ENCODE data around the gene ARMC10.
A peak's percentile ranks its signal among the peaks of the same experiment; 100 is the strongest.

The ARMC10 gene

GRCh38 chr7:103130901-103131624, 56.1 kb downstream of the ARMC10 start:
- peak; percentile 2 to 47 for DNase-seq
- no peaks in the 10 kb centered on the region for H3K4me1 ChIP-seq (ENCODE audit: control insufficient read depth in 1 of 2, insufficient read depth in 2 of 2, low read length in 2 of 2)
- WGBS (ENCODE audit: extremely low coverage, insufficient coverage, insufficient read length) = no CpG with 5 or more reads among the region's 9 CpGs

GRCh38 chr7:103132995-103133688, 58.2 kb downstream of the ARMC10 start:
- Histone ChIP-seq H3K36me3 (ENCODE audit: control insufficient read depth in 1 of 2, insufficient read depth in 2 of 2, low read length in 2 of 2) (no peaks in the 10 kb centered on the region), H3K9me3 (ENCODE audit: insufficient read depth, low read depth, low read length) (no peaks in the 10 kb centered on the region), H3K18ac (ENCODE audit: low read length) (no peak overlapping the region), H3K27me3 (ENCODE audit: insufficient read depth, low read length) (no peaks in the 10 kb centered on the region), H3K27ac (ENCODE audit: low read depth, low read length) (no peak overlapping the region), H3K4ac (ENCODE audit: low read depth, low read length) (no peak overlapping the region), H3K23ac (ENCODE audit: low read length) (no peak overlapping the region), H3K79me1 (ENCODE audit: low read length) (no peaks in the 10 kb centered on the region), H3K4me2 (ENCODE audit: low read length) (no peak overlapping the region), H4K91ac (ENCODE audit: low read depth, low read length) (no peak overlapping the region), H3K4me3 (ENCODE audit: low read depth, low read length) (no peak overlapping the region), H2AFZ (ENCODE audit: insufficient read depth, low read length, poor library complexity) (no peak overlapping the region), H3K9ac (ENCODE audit: low read length) (no peak overlapping the region), H3K14ac (ENCODE audit: low read length) (no peak overlapping the region), H3K4me1 (ENCODE audit: control insufficient read depth in 1 of 2, insufficient read depth in 2 of 2, low read length in 2 of 2) (no peaks in the 10 kb centered on the region), H3K79me2 (ENCODE audit: control insufficient read depth, insufficient read depth, low read length, poor library complexity) (no peaks in the 10 kb centered on the region), H2BK120ac (ENCODE audit: insufficient read depth, low read length, poor library complexity) (no peak overlapping the region), H4K12ac (ENCODE audit: low read depth, low read length) (no peak overlapping the region), H2BK5ac (ENCODE audit: low read depth, low read length, poor library complexity) (no peak overlapping the region), H2AK5ac (ENCODE audit: low read length) (no peak overlapping the region), H4K8ac (ENCODE audit: low read depth, low read length) (no peak overlapping the region), H2BK12ac (ENCODE audit: low read length) (no peak overlapping the region)
- WGBS (ENCODE audit: extremely low coverage, insufficient coverage, insufficient read length) = no CpG with 5 or more reads among the region's 9 CpGs
- no peak for DNase-seq

More at GRCh38 chr7:103130901-103131624, 56.1 kb downstream of the ARMC10 start:
- Histone ChIP-seq H3K79me2 (ENCODE audit: control insufficient read depth, insufficient read depth, low read length, poor library complexity) (no peaks in the 10 kb centered on the region), H4K12ac (ENCODE audit: low read depth, low read length) (no peak overlapping the region), H3K27ac (ENCODE audit: low read depth, low read length) (no peak overlapping the region), H3K9me3 (ENCODE audit: insufficient read depth, low read depth, low read length) (no peaks in the 10 kb centered on the region), H3K4me3 (ENCODE audit: low read depth, low read length) (no peak overlapping the region), H3K23ac (ENCODE audit: low read length) (no peak overlapping the region), H3K18ac (ENCODE audit: low read length) (no peak overlapping the region), H3K9ac (ENCODE audit: low read length) (no peak overlapping the region), H3K79me1 (ENCODE audit: low read length) (no peaks in the 10 kb centered on the region), H3K27me3 (ENCODE audit: insufficient read depth, low read length) (no peaks in the 10 kb centered on the region), H3K4ac (ENCODE audit: low read depth, low read length) (no peak overlapping the region), H3K4me2 (ENCODE audit: low read length) (no peak overlapping the region), H4K91ac (ENCODE audit: low read depth, low read length) (no peak overlapping the region), H3K36me3 (ENCODE audit: control insufficient read depth in 1 of 2, insufficient read depth in 2 of 2, low read length in 2 of 2) (no peaks in the 10 kb centered on the region), H2AFZ (ENCODE audit: insufficient read depth, low read length, poor library complexity) (no peak overlapping the region), H3K14ac (ENCODE audit: low read length) (no peak overlapping the region), H2AK5ac (ENCODE audit: low read length) (no peak overlapping the region), H2BK5ac (ENCODE audit: low read depth, low read length, poor library complexity) (no peak overlapping the region), H2BK120ac (ENCODE audit: insufficient read depth, low read length, poor library complexity) (no peak overlapping the region), H2BK12ac (ENCODE audit: low read length) (no peak overlapping the region), H4K8ac (ENCODE audit: low read depth, low read length) (no peak overlapping the region)

GRCh38 chr7:103134836-103135554, 60.1 kb downstream of the ARMC10 start:
- H3K9ac ChIP-seq (ENCODE audit: low read length) = no peak overlapping the region
- H3K18ac ChIP-seq (ENCODE audit: low read length) = no peak overlapping the region
- no peak overlapping the region for H3K14ac ChIP-seq (ENCODE audit: low read length)
- H3K9me3 ChIP-seq (ENCODE audit: insufficient read depth, low read depth, low read length) = no peaks in the 10 kb centered on the region
- no peak overlapping the region for H4K8ac ChIP-seq (ENCODE audit: low read depth, low read length)
- H3K27ac ChIP-seq (ENCODE audit: low read depth, low read length) = no peak overlapping the region
- H3K79me1 ChIP-seq (ENCODE audit: low read length) = no peaks in the 10 kb centered on the region
- no peak overlapping the region for H2BK120ac ChIP-seq (ENCODE audit: insufficient read depth, low read length, poor library complexity)
- H3K79me2 ChIP-seq (ENCODE audit: control insufficient read depth, insufficient read depth, low read length, poor library complexity) = no peaks in the 10 kb centered on the region
- WGBS (ENCODE audit: extremely low coverage, insufficient coverage, insufficient read length) = no CpG with 5 or more reads among the region's 3 CpGs
- no peak overlapping the region for H2AFZ ChIP-seq (ENCODE audit: insufficient read depth, low read length, poor library complexity)
- H4K12ac ChIP-seq (ENCODE audit: low read depth, low read length) = no peak overlapping the region
- no peak overlapping the region for H2AK5ac ChIP-seq (ENCODE audit: low read length)
- H4K91ac ChIP-seq (ENCODE audit: low read depth, low read length) = no peak overlapping the region
- H3K27me3 ChIP-seq (ENCODE audit: insufficient read depth, low read length) = no peaks in the 10 kb centered on the region
- H2BK5ac ChIP-seq (ENCODE audit: low read depth, low read length, poor library complexity) = no peak overlapping the region
- no peaks in the 10 kb centered on the region for H3K4me1 ChIP-seq (ENCODE audit: control insufficient read depth in 1 of 2, insufficient read depth in 2 of 2, low read length in 2 of 2)
- peak in 1 of 2 donors; percentile 15 for DNase-seq
- no peak overlapping the region for H3K23ac ChIP-seq (ENCODE audit: low read length)
- H3K4me2 ChIP-seq (ENCODE audit: low read length) = no peak overlapping the region
- no peak overlapping the region for H2BK12ac ChIP-seq (ENCODE audit: low read length)
- no peak overlapping the region for H3K4me3 ChIP-seq (ENCODE audit: low read depth, low read length)
- no peaks in the 10 kb centered on the region for H3K36me3 ChIP-seq (ENCODE audit: control insufficient read depth in 1 of 2, insufficient read depth in 2 of 2, low read length in 2 of 2)
- H3K4ac ChIP-seq (ENCODE audit: low read depth, low read length) = no peak overlapping the region

- Histone ChIP-seq H4K12ac (ENCODE audit: low read depth, low read length) (no peak overlapping the region), H3K4me3 (ENCODE audit: low read depth, low read length) (no peak overlapping the region), H3K79me2 (ENCODE audit: control insufficient read depth, insufficient read depth, low read length, poor library complexity) (no peaks in the 10 kb centered on the region), H3K27me3 (ENCODE audit: insufficient read depth, low read length) (no peaks in the 10 kb centered on the region), H3K23ac (ENCODE audit: low read length) (no peak overlapping the region), H2BK12ac (ENCODE audit: low read length) (no peak overlapping the region), H2BK120ac (ENCODE audit: insufficient read depth, low read length, poor library complexity) (no peak overlapping the region), H3K27ac (ENCODE audit: low read depth, low read length) (no peak overlapping the region), H4K91ac (ENCODE audit: low read depth, low read length) (no peak overlapping the region), H3K4me2 (ENCODE audit: low read length) (no peak overlapping the region), H3K9ac (ENCODE audit: low read length) (no peak overlapping the region), H4K8ac (ENCODE audit: low read depth, low read length) (no peak overlapping the region), H3K14ac (ENCODE audit: low read length) (no peak overlapping the region), H3K4ac (ENCODE audit: low read depth, low read length) (no peak overlapping the region), H3K18ac (ENCODE audit: low read length) (no peak overlapping the region), H2AK5ac (ENCODE audit: low read length) (no peak overlapping the region), H3K9me3 (ENCODE audit: insufficient read depth, low read depth, low read length) (no peaks in the 10 kb centered on the region), H2AFZ (ENCODE audit: insufficient read depth, low read length, poor library complexity) (no peak overlapping the region), H2BK5ac (ENCODE audit: low read depth, low read length, poor library complexity) (no peak overlapping the region), H3K79me1 (ENCODE audit: low read length) (no peaks in the 10 kb centered on the region), H3K4me1 (ENCODE audit: control insufficient read depth in 1 of 2, insufficient read depth in 2 of 2, low read length in 2 of 2) (no peaks in the 10 kb centered on the region), H3K36me3 (ENCODE audit: control insufficient read depth in 1 of 2, insufficient read depth in 2 of 2, low read length in 2 of 2) (no peaks in the 10 kb centered on the region)
- DNase-seq = peak in 1 of 2 donors; percentile 52
- WGBS (ENCODE audit: extremely low coverage, insufficient coverage, insufficient read length) = no CpG with 5 or more reads among the region's 2 CpGs
These were observed 65.1 kb downstream of the ARMC10 start for GRCh38 chr7:103140061-103140460.
